Measurements from ENCODE around the gene HEPACAM2.

HEPACAM2 gene

GRCh38 chr7:93202594-93203250 is 23.5 kb downstream of the HEPACAM2 start:
- TF ChIP-seq POLR2AphosphoS5 (IDR thresholded peaks at IDR 0.05; ENCODE audit: low read depth, low read length), result no peak
- TF ChIP-seq SIN3A (IDR thresholded peaks at IDR 0.05; ENCODE audit: borderline replicate concordance, insufficient read depth, low read length), result no peak
- TF ChIP-seq TAF1 (IDR thresholded peaks at IDR 0.05; ENCODE audit: borderline replicate concordance, insufficient read depth, low read length), result no peak
- TF ChIP-seq FOXP2 (optimal IDR thresholded peaks at IDR 0.05; ENCODE audit: borderline replicate concordance, extremely low read depth, extremely low read length, insufficient read depth), result no peak
- TF ChIP-seq, protein P1, sequence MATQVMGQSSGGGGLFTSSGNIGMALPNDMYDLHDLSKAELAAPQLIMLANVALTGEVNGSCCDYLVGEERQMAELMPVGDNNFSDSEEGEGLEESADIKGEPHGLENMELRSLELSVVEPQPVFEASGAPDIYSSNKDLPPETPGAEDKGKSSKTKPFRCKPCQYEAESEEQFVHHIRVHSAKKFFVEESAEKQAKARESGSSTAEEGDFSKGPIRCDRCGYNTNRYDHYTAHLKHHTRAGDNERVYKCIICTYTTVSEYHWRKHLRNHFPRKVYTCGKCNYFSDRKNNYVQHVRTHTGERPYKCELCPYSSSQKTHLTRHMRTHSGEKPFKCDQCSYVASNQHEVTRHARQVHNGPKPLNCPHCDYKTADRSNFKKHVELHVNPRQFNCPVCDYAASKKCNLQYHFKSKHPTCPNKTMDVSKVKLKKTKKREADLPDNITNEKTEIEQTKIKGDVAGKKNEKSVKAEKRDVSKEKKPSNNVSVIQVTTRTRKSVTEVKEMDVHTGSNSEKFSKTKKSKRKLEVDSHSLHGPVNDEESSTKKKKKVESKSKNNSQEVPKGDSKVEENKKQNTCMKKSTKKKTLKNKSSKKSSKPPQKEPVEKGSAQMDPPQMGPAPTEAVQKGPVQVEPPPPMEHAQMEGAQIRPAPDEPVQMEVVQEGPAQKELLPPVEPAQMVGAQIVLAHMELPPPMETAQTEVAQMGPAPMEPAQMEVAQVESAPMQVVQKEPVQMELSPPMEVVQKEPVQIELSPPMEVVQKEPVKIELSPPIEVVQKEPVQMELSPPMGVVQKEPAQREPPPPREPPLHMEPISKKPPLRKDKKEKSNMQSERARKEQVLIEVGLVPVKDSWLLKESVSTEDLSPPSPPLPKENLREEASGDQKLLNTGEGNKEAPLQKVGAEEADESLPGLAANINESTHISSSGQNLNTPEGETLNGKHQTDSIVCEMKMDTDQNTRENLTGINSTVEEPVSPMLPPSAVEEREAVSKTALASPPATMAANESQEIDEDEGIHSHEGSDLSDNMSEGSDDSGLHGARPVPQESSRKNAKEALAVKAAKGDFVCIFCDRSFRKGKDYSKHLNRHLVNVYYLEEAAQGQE (IDR thresholded peaks at IDR 0.05; ENCODE audit: insufficient read depth in 1 of 2, low read depth in 2 of 2, low read length in 2 of 2), result no peak

- no peak for TF ChIP-seq FOXP2 (optimal IDR thresholded peaks at IDR 0.05; ENCODE audit: borderline replicate concordance, extremely low read depth, extremely low read length, insufficient read depth)
- no peak for TF ChIP-seq POLR2AphosphoS5 (IDR thresholded peaks at IDR 0.05; ENCODE audit: low read depth, low read length)
- TF ChIP-seq, protein P1 (IDR thresholded peaks at IDR 0.05; ENCODE audit: insufficient read depth in 1 of 2, low read depth in 2 of 2, low read length in 2 of 2), result no peak
These were observed 27.8 kb downstream of the HEPACAM2 start for GRCh38 chr7:93198472-93198871.

DNA sequence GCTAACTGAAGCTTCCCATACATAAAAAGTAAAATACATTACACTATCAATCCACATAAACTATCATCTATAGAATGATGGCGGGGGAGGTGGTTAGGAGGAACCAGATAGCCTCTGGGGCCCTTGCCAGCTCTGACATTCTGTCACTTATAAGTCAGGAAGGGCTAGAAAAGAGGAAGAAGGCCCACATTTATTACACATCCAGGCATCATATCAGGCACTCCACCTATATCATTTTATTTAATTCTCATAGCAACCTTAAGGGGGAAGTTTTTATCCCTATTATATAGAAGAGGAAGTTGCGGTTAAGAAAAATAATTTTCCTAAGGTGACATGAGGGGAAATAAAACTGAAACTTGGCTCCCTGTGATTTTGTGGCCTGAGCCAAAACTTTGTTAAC is 29.9 kb downstream of the HEPACAM2 start:
- TF ChIP-seq TAF1 (IDR thresholded peaks at IDR 0.05; ENCODE audit: borderline replicate concordance, insufficient read depth, low read length) (no peak), SIN3A (IDR thresholded peaks at IDR 0.05; ENCODE audit: borderline replicate concordance, insufficient read depth, low read length) (no peak), POLR2AphosphoS5 (IDR thresholded peaks at IDR 0.05; ENCODE audit: low read depth, low read length) (no peak), FOXP2 (optimal IDR thresholded peaks at IDR 0.05; ENCODE audit: borderline replicate concordance, extremely low read depth, extremely low read length, insufficient read depth) (no peak)
- TF ChIP-seq, protein P1 (IDR thresholded peaks at IDR 0.05; ENCODE audit: insufficient read depth in 1 of 2, low read depth in 2 of 2, low read length in 2 of 2), result no peak

- no peak for TF ChIP-seq FOXP2 (optimal IDR thresholded peaks at IDR 0.05; ENCODE audit: borderline replicate concordance, extremely low read depth, extremely low read length, insufficient read depth)
- TF ChIP-seq, protein P1 (IDR thresholded peaks at IDR 0.05; ENCODE audit: insufficient read depth in 1 of 2, low read depth in 2 of 2, low read length in 2 of 2), result no peak
- TF ChIP-seq POLR2AphosphoS5 (IDR thresholded peaks at IDR 0.05; ENCODE audit: low read depth, low read length), result no peak
- no peak for TF ChIP-seq SIN3A (IDR thresholded peaks at IDR 0.05; ENCODE audit: borderline replicate concordance, insufficient read depth, low read length)
- TF ChIP-seq TAF1 (IDR thresholded peaks at IDR 0.05; ENCODE audit: borderline replicate concordance, insufficient read depth, low read length), result no peak
These were observed 31.9 kb downstream of the HEPACAM2 start for GRCh38 chr7:93194386-93194785.

Data from PFSK-1 (cell line).